ENCODE results near the gene SNX32.

DNA sequence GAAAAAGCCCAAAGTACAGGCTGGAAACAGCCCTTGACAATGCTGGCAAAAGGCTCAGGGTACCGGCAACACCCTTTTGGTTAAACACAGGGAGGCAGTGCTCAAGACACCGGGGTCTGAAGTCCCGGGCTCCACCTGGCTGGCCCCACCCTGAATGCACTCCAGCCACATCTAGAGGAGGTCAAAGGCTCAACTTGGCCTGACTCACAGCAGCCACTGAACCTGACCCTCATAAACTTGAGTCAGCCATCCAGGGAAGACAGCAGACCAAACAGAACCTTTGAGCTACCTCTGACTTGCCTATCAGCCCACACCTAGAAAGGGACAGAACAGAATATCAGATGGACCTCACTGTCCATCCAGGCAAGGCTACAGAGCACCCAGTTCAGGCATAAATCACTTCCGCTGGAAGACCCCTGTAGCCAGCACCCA, 20.4 kb downstream of the SNX32 start:
- TF ChIP-seq, protein P1, sequence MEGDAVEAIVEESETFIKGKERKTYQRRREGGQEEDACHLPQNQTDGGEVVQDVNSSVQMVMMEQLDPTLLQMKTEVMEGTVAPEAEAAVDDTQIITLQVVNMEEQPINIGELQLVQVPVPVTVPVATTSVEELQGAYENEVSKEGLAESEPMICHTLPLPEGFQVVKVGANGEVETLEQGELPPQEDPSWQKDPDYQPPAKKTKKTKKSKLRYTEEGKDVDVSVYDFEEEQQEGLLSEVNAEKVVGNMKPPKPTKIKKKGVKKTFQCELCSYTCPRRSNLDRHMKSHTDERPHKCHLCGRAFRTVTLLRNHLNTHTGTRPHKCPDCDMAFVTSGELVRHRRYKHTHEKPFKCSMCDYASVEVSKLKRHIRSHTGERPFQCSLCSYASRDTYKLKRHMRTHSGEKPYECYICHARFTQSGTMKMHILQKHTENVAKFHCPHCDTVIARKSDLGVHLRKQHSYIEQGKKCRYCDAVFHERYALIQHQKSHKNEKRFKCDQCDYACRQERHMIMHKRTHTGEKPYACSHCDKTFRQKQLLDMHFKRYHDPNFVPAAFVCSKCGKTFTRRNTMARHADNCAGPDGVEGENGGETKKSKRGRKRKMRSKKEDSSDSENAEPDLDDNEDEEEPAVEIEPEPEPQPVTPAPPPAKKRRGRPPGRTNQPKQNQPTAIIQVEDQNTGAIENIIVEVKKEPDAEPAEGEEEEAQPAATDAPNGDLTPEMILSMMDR (IDR thresholded peaks at IDR 0.05), result peak in 1 of 3 donors; percentile 88
- no peak for TF ChIP-seq POLR2A (IDR thresholded peaks at IDR 0.05)

Data from lower leg skin (tissue), 3 donors.